Measurements from ENCODE around the gene TMEM82. TPM values are rescaled to one million over a fixed set of nuclear protein-coding genes. Genes with fewer than 3 reads are reported as not detected.

The TMEM82 gene
- total RNA-seq, 4 donors from 2014 or later, result not detected

GRCh38 chr1:15738416-15739113 lies 3.7 kb upstream of the TMEM82 start:
- DNase-seq, result no peak
- no peak for TF ChIP-seq POLR2A (IDR thresholded peaks at IDR 0.05)
- TF ChIP-seq CTCF (IDR thresholded peaks at IDR 0.05), result no peak
- H3K27ac ChIP-seq, result peak overlapping the region in 1 of 4 donors; percentile 22

GRCh38 chr1:15739259-15739658 lies 3.0 kb upstream of the TMEM82 start:
- intact Hi-C loops (cut with DNase I), result no loop called here
- H3K4me1 ChIP-seq, result peaks cover 32 to 62% (median 34%) of the 10 kb centered on the region in 3 donors
- H3K36me3 ChIP-seq, result peaks cover 1 to 11% (median 8%) of the 10 kb centered on the region in 3 donors
- TF ChIP-seq CTCF (IDR thresholded peaks at IDR 0.05) (no peak), POLR2A (IDR thresholded peaks at IDR 0.05) (no peak)
- H3K27me3 ChIP-seq, result no peaks in the 10 kb centered on the region
- peak overlapping the region in 1 of 4 donors; percentile 22 for H3K27ac ChIP-seq
- no peaks in the 10 kb centered on the region for H3K9me3 ChIP-seq
- WGBS, 2 donors, result 94 to 100% methylated on average over 1 to 8 of the region's 16 CpGs
- no peak overlapping the region for H3K4me3 ChIP-seq
- DNase-seq, result no peak

More at GRCh38 chr1:15738416-15739113, 3.7 kb upstream of the TMEM82 start:
- no peak overlapping the region for H3K4me3 ChIP-seq
- H3K27me3 ChIP-seq, result no peaks in the 10 kb centered on the region
- intact Hi-C loops (cut with DNase I), result no loop called here
- H3K4me1 ChIP-seq, result peaks cover 32 to 66% (median 34%) of the 10 kb centered on the region in 3 donors
- H3K9me3 ChIP-seq, result no peaks in the 10 kb centered on the region
- H3K36me3 ChIP-seq, result peaks cover 8 to 17% (median 15%) of the 10 kb centered on the region in 3 donors
- WGBS, 2 donors, result 67 to 91% methylated on average over 4 to 11 of the region's 15 CpGs

DNA sequence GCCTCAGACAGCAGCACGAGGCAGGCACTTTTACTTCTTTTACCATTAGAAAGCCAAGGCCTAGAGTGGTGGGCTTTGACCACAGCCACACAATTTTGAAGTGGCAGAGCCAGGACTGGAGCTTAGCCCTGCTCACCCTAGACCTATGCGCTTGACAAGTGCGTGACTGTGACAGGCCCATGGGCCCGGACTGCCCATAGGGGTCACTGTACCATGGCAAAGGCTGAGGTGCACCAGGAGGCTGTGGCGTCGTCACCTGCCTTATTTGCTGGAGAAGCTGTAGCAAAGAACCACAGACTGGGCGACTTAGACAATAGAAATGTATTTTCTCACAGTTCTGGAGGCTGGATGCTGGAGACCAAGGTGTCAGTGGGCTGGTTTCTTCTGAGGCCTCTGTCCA lies 2.6 kb upstream of the TMEM82 start:
- intact Hi-C loops (cut with DNase I), result loop anchor here (10.0 kb wide), 1 partner anchor 145 kb away; no protein-coding TSS in a partner anchor
- Histone ChIP-seq H3K27ac (peak overlapping the region in 1 of 4 donors; percentile 9), H3K9me3 (no peaks in the 10 kb centered on the region), H3K36me3 (peaks cover 0 to 6% (median 3%) of the 10 kb centered on the region in 3 donors), H3K4me3 (no peak overlapping the region), H3K4me1 (peaks cover 30 to 57% (median 34%) of the 10 kb centered on the region in 3 donors), H3K27me3 (no peaks in the 10 kb centered on the region)
- WGBS, 2 donors, result 70 to 79% methylated on average over 2 to 7 of the region's 7 CpGs
- no peak for DNase-seq
- TF ChIP-seq POLR2A (IDR thresholded peaks at IDR 0.05), result no peak
- TF ChIP-seq CTCF (IDR thresholded peaks at IDR 0.05), result peak in 1 of 6 experiments; percentile 6

GRCh38 chr1:15740924-15741850 lies 1.1 kb upstream of the TMEM82 start:
- 13 to 35% methylated on average over 3 to 11 of the region's 27 CpGs for WGBS, 2 donors
- no peak overlapping the region for H3K4me3 ChIP-seq
- H3K4me1 ChIP-seq, result peaks cover 17 to 42% (median 20%) of the 10 kb centered on the region in 3 donors
- peak overlapping the region in 2 of 4 donors; percentile 46 to 48 for H3K27ac ChIP-seq
- no peaks in the 10 kb centered on the region for H3K27me3 ChIP-seq
- no peaks in the 10 kb centered on the region for H3K36me3 ChIP-seq
- TF ChIP-seq POLR2A (IDR thresholded peaks at IDR 0.05) (no peak), CTCF (IDR thresholded peaks at IDR 0.05) (peak; percentile 72 to 96 (median 93))
- no peak for DNase-seq
- no peaks in the 10 kb centered on the region for H3K9me3 ChIP-seq
- intact Hi-C loops (cut with DNase I), result loop anchor here (10.0 kb wide), 1 partner anchor 146 kb away; no protein-coding TSS in a partner anchor

Measured in esophagus squamous epithelium (tissue), 5 donors.